Measurements from ENCODE around the gene PDE2A.

DNA sequence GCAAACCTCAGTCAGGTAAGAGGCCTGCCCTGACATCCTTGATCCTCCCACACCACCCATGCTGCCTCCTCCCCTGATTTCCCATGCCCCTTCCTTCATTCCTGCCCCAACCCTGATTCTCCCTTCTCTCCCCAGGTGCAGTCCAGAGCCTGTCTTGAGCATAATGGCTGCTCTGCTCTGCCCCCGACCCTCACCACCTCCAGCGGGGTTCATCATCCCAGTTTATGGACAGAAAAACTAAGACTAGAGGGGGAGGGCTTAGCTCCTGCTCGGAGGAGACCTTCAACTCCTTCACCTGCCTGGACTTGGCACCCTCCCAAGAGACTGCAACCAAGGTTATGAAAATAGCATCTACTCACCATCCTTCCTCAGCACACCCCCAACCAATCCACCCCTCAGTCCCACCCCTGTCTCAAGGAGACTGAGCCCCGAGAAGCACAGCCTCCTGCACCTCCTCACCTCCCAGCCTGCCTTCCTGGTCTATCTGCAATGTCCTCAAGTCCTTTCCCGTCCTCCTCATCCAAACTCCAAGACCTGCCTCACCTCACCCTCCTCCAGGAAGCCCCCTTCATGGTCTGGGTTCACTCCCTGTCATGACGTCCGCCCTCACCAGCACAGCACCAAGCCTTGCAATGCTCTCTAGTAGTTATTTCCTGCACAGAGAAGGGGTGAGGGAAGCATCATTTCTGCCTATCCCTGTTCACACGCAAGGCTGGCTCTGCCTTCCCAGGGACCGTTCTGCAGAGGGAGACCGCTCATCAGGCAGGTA is 103.1 kb downstream of the PDE2A start:
- TF ChIP-seq, protein P1, sequence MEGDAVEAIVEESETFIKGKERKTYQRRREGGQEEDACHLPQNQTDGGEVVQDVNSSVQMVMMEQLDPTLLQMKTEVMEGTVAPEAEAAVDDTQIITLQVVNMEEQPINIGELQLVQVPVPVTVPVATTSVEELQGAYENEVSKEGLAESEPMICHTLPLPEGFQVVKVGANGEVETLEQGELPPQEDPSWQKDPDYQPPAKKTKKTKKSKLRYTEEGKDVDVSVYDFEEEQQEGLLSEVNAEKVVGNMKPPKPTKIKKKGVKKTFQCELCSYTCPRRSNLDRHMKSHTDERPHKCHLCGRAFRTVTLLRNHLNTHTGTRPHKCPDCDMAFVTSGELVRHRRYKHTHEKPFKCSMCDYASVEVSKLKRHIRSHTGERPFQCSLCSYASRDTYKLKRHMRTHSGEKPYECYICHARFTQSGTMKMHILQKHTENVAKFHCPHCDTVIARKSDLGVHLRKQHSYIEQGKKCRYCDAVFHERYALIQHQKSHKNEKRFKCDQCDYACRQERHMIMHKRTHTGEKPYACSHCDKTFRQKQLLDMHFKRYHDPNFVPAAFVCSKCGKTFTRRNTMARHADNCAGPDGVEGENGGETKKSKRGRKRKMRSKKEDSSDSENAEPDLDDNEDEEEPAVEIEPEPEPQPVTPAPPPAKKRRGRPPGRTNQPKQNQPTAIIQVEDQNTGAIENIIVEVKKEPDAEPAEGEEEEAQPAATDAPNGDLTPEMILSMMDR (IDR thresholded peaks at IDR 0.05): no peak
- no peak for TF ChIP-seq EZH2 (IDR thresholded peaks at IDR 0.05)
- TF ChIP-seq EZH2phosphoT487 (IDR thresholded peaks at IDR 0.05): no peak

Data from neural progenitor cell (in vitro differentiated cells).